Kidney (tissue), 14 donors: ENCODE results near the gene MYO1C. TPM values are rescaled to one million over a fixed set of nuclear protein-coding genes. Genes with fewer than 3 reads are reported as not detected.
"Not testable (repeated sequence)": the region's sequence is repeated elsewhere in the genome, so short reads cannot be mapped to it uniquely, and the experiment has no call there.

Source experiments
- DNase-seq, 5 donors: peaks; one replicate each; pipeline ENCODE4 v3.0.0-alpha.2; 2013 to 2020
- FAIRE-seq: peaks from 2 replicates; lab custom pipeline; 2012; peaks lifted over from hg19 to GRCh38; lab: Jason Lieb, UNC
- H3K27ac ChIP-seq, 2 donors: one replicate each; pipeline ENCODE4 v1.7.0; 2013; ENCODE audit warnings: low read depth in 2 of 2, low read length in 2 of 2, inconsistent platforms in 1 of 2
- H3K27me3 ChIP-seq: one replicate; pipeline ENCODE4 v1.7.1; 2013; ENCODE audit warnings: low read length, inconsistent platforms; ENCODE audit not compliant: control insufficient read depth, insufficient read depth
- H3K36me3 ChIP-seq, 3 donors: one replicate each; pipeline versions ENCODE4 v1.7.0 to v1.7.1; 2013; ENCODE audit warnings: low read length in 3 of 3, control low read depth in 1 of 3, inconsistent platforms in 1 of 3; ENCODE audit not compliant: insufficient read depth in 3 of 3, control insufficient read depth in 2 of 3
- H3K4me1 ChIP-seq, 3 donors: one replicate each; pipeline versions ENCODE4 v1.7.0 to v1.7.1; 2013; ENCODE audit warnings: low read length in 3 of 3, inconsistent platforms in 1 of 3, low read depth in 1 of 3; ENCODE audit not compliant: control insufficient read depth in 2 of 3, insufficient read depth in 2 of 3
- H3K4me3 ChIP-seq, 3 donors: one replicate each; pipeline versions ENCODE4 v1.7.0 to v1.8.1; 2013; ENCODE audit warnings: low read length in 3 of 3, control low read depth in 1 of 3, inconsistent platforms in 1 of 3
- H3K9ac ChIP-seq, 3 donors: one replicate each; pipeline versions ENCODE4 v1.7.0 to v1.7.1; 2013; ENCODE audit warnings: low read length in 3 of 3, control low read depth in 1 of 3, inconsistent platforms in 1 of 3
- H3K9me3 ChIP-seq, 3 donors: one replicate each; pipeline versions ENCODE4 v1.7.0 to v1.7.1; 2013; ENCODE audit warnings: low read length in 3 of 3, control low read depth in 1 of 3, inconsistent platforms in 1 of 3; ENCODE audit not compliant: control insufficient read depth in 2 of 3, insufficient read depth in 1 of 3
- intact Hi-C: fragments of 100-400 bp; cut with DNase I; formaldehyde crosslinking; loops from one replicate; pipeline ENCODE4 v1.11.1; 2022
- polyA plus RNA-seq: library from polyadenylated mRNA; stranded (reverse); fragments of 350-450 nt; fragmentation: Illumina TruSeq; extraction: RNeasy Lipid Tissue Mini Kit (QIAGEN cat#74804); gene quantifications from one replicate; pipeline ENCODE4 v1.2.3, GENCODE V29; 2014; ENCODE audit warnings: low read depth, low replicate concordance; ENCODE audit not compliant: insufficient read depth
- total RNA-seq: library from RNA; stranded (reverse); fragmentation: NEBNext Ultra II Directional; extraction: Animal tissue kit (Norgen Biotek cat#: 25700); gene quantifications from one replicate; pipeline ENCODE4 v1.2.1, GENCODE V29; 2021
- TF ChIP-seq, protein P1 (sequence below): IDR thresholded peaks from 3 replicates; pipeline ENCODE4 v1.5.1; 2012; ENCODE audit warnings: mild to moderate bottlenecking, moderate library complexity, borderline replicate concordance; ENCODE audit not compliant: insufficient read depth; ENCODE audit errors: extremely low read depth
- donor health status: control.
- donor health status: control.
- donor health status: control.
- donor health status: control.
- donor health status: control.
- donor health status: DM: yes; HTN: yes; CAD: no.
- donor health status: Normal renal cell carcinoma (clear cell type).

Gene MYO1C
- total and polyA plus RNA-seq, 2 donors from 2014 or later: 62.7 to 225 TPM

DNA sequence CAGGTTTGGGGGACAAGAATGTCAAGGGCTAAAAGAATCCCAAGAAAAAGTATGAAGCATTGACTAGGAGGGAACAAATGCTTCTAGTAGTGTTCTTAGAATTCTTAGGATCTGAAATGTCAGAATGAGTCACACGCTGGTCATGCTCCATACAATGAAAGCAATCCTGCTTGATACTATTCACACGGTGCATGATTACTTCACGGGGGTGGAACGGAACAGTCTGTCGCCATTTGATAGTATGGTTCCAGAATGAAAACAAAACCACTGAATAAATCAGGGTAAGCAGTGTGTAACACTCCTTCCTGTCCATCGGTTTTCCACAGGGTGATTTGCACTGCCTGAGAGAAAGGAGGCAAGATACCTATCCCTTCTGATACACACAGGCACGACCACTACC, 69.6 kb downstream of the MYO1C start:
- H3K9ac ChIP-seq: no peak overlapping the region
- H3K4me3 ChIP-seq: no peak overlapping the region
- no peaks in the 10 kb centered on the region for H3K9me3 ChIP-seq
- H3K36me3 ChIP-seq: peaks cover 4 to 20% (median 5%) of the 10 kb centered on the region in 3 donors
- DNase-seq: peak in 4 of 5 donors; percentile 45 to 91 (median 76)
- H3K4me1 ChIP-seq: peaks cover 0 to 8% (median 6%) of the 10 kb centered on the region in 3 donors
- FAIRE-seq: no peak
- H3K27me3 ChIP-seq: no peaks in the 10 kb centered on the region
- peak overlapping the region in 1 of 2 donors; percentile 45 for H3K27ac ChIP-seq
- TF ChIP-seq, protein P1, sequence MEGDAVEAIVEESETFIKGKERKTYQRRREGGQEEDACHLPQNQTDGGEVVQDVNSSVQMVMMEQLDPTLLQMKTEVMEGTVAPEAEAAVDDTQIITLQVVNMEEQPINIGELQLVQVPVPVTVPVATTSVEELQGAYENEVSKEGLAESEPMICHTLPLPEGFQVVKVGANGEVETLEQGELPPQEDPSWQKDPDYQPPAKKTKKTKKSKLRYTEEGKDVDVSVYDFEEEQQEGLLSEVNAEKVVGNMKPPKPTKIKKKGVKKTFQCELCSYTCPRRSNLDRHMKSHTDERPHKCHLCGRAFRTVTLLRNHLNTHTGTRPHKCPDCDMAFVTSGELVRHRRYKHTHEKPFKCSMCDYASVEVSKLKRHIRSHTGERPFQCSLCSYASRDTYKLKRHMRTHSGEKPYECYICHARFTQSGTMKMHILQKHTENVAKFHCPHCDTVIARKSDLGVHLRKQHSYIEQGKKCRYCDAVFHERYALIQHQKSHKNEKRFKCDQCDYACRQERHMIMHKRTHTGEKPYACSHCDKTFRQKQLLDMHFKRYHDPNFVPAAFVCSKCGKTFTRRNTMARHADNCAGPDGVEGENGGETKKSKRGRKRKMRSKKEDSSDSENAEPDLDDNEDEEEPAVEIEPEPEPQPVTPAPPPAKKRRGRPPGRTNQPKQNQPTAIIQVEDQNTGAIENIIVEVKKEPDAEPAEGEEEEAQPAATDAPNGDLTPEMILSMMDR: no peak
- intact Hi-C loops: no loop called here

DNA sequence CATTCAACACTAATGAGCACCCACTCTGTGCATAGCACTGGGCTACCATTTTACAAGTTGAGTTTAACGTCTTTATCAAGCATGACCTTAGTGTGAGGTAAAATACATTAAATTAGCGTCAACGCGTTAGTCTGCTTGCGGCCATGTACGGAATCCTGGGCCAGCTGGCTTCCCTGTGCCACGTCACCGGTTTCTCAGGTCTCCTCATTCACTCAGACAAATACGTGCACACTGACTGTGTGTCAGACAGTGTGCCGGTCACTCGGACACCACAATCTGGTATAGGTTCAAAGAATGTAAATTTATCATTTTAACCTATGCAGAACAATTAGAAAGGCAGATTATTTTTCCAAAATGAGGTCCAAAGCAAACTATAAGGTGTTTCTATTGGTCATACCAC, 71.0 kb downstream of the MYO1C start:
- H3K9ac ChIP-seq: no peak overlapping the region
- no peak for FAIRE-seq
- peaks cover 4 to 20% (median 5%) of the 10 kb centered on the region in 3 donors for H3K36me3 ChIP-seq
- intact Hi-C loops: no loop called here
- H3K27me3 ChIP-seq: no peaks in the 10 kb centered on the region
- DNase-seq: no peak
- H3K4me3 ChIP-seq: no peak overlapping the region
- no peaks in the 10 kb centered on the region for H3K9me3 ChIP-seq
- no peak overlapping the region for H3K27ac ChIP-seq
- peaks cover 0 to 8% (median 6%) of the 10 kb centered on the region in 3 donors for H3K4me1 ChIP-seq
- TF ChIP-seq, protein P1: no peak

DNA sequence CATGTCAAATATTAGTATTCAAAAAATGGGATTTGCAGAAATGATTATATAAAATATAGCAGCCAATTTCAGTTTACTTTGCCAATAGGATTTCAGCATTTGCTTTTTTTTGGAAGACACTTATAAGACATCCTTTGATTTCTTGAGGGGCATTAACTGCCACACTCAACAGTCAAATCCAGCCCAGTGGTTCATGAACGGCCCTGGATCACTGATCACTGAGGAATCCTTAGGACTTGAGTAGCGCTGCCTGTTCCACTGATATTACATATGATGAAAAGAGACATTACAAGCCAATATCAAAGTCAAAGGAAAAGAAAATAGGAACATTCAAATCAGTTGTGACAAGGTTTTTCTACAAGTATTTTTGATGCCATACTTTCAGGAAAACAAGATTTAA, 71.5 kb downstream of the MYO1C start:
- intact Hi-C loops: no loop called here
- FAIRE-seq: no peak
- Histone ChIP-seq H3K4me1 (peaks cover 0 to 8% (median 6%) of the 10 kb centered on the region in 3 donors), H3K4me3 (no peak overlapping the region), H3K9me3 (no peaks in the 10 kb centered on the region), H3K36me3 (peaks cover 4 to 20% (median 5%) of the 10 kb centered on the region in 3 donors), H3K9ac (no peak overlapping the region), H3K27ac (no peak overlapping the region), H3K27me3 (no peaks in the 10 kb centered on the region)
- no peak for DNase-seq
- TF ChIP-seq, protein P1: no peak

DNA sequence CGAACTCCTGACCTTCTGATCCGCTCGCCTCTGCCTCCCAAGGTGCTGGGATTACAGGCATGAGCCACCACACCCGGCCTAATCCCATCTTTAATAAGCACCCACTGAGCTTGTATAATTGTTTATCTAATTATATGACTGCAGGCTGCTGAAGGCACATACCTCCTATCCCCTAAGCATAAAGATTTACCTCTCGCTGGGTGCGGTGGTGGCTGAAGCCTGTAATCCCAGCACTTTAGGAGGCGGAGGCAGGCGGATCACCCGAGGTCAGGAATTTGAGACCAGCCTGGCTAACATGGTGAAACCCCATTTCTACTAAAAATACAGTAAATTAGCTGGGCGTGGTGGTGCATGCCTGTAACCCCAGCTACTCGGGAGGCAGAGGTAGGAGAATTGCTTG, 72.3 kb downstream of the MYO1C start:
- H3K36me3 ChIP-seq: peaks cover 4 to 20% (median 5%) of the 10 kb centered on the region in 3 donors
- intact Hi-C loops: no loop called here
- TF ChIP-seq, protein P1: no peak
- no peak overlapping the region for H3K4me3 ChIP-seq
- peaks cover 0 to 8% (median 6%) of the 10 kb centered on the region in 3 donors for H3K4me1 ChIP-seq
- no peaks in the 10 kb centered on the region for H3K27me3 ChIP-seq
- H3K9ac ChIP-seq: no peak overlapping the region
- DNase-seq: no peak
- H3K9me3 ChIP-seq: no peaks in the 10 kb centered on the region
- H3K27ac ChIP-seq: no peak overlapping the region
- no peak for FAIRE-seq

DNA sequence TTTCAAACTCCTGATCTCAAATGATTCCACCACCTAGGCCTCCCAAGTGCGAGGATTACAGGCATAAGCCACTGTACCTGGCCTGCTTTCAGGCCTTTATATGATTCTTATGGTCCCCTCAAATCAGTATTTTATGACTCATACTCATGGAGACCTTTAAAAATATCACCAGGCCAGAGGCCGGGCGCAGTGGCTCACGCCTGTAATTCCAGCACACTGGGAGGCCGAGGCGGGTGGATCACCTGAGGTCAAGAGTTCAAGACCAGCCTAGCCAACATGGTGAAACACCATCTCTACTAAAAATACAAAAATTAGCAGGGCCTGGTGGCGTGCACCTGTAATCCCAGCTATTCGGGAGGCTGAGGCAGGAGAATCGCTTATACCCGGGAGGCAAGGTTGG, 74.0 kb downstream of the MYO1C start:
- H3K9me3 ChIP-seq, H3K9ac ChIP-seq, H3K27me3 ChIP-seq, DNase-seq, intact Hi-C loops, FAIRE-seq, H3K4me3 ChIP-seq, H3K4me1 ChIP-seq, H3K27ac ChIP-seq: not testable (repeated sequence)
- peaks cover 4 to 20% (median 5%) of the 10 kb centered on the region in 3 donors for H3K36me3 ChIP-seq
